Measurements from ENCODE around the gene TUFT1. TPM values are rescaled to one million over a fixed set of nuclear protein-coding genes. Genes with fewer than 3 reads are reported as not detected.
A peak's percentile ranks its signal among the peaks of the same experiment; 100 is the strongest.

The TUFT1 gene
- total and polyA plus RNA-seq, 10 of the 15 experiments (the other 5 are each of a cell fraction or from before 2014, with no cell fraction given), result 0.08 to 4.3 (median 3.2) TPM

DNA sequence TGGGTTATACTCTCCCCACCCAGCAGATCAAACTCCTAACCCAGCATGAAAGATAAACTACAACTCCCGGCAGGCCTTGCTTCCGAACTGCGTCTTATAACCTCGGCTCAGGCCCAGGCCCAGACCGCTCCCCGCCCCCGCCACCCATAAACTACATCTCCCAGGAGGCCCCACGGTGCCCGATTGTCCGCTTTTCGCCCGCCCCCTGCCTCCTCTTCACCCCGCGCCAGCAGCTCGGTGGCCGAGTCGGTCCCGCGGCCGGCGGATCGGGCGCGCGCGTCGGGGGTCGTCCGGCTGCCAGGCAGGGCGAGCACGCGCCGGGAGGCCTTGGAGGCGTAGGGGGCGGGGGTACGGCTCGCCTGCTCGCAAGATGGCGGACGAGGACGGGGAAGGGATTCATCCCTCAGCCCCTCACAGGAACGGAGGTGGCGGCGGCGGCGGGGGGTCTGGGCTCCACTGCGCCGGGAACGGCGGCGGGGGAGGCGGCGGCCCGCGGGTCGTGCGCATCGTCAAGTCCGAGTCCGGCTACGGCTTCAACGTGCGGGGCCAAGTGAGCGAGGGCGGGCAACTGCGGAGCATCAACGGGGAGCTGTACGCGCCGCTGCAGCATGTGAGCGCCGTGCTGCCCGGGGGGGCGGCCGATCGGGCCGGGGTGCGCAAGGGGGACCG is 71.9 kb downstream of the TUFT1 start, which contains the start of gene SNX27:
TSS of gene SNX27 (plus strand) at position 219 of the 669 bp plus-strand sequence. CDS start at position 371, 152 bp downstream.
- FAIRE-seq, result peak; percentile 96
- no TSS peak for BruUV-seq (replicated peaks)
- peak within 1 kb of the TSS; percentile 73 for H3K9ac ChIP-seq (ENCODE audit: control insufficient read depth, insufficient read depth, low read length)
- H3K27ac ChIP-seq (ENCODE audit: control insufficient read depth, insufficient read depth), result peak within 1 kb of the TSS; percentile 72
- no peaks in the 10 kb centered on the region for H3K27me3 ChIP-seq (replicated peaks in 1 of 2; ENCODE audit: control insufficient read depth in 2 of 2, insufficient read depth in 2 of 2, low read length in 1 of 2)
- SMC1A ChIA-PET (ENCODE audit: uncharacterized antibody, unreplicated experiment), result interaction anchor here (0.7 kb wide), 1 partner anchor 151 kb away, joined by 3 read pairs; no protein-coding TSS in a partner anchor
- H3K36me3 ChIP-seq (ENCODE audit: control insufficient read depth in 2 of 2, insufficient read depth in 2 of 2, low read length in 1 of 2), result no peaks in the 10 kb centered on the region
- H3K4me2 ChIP-seq (ENCODE audit: control insufficient read depth, insufficient read depth), result peak within 1 kb of the TSS; percentile 60
- peak within 1 kb of the TSS; percentile 85 for H3K4me3 ChIP-seq
- no peaks in the 10 kb centered on the region for H3K9me3 ChIP-seq (replicated peaks; ENCODE audit: control insufficient read depth, insufficient read depth, low read length)
- RAD21 ChIA-PET (ENCODE audit: unreplicated experiment), result no interaction called here
- peak within 1 kb of the TSS; percentile 95 for H2AFZ ChIP-seq (ENCODE audit: control insufficient read depth, low read depth, low read length)
- intact Hi-C loops (cut with micrococcal nuclease; ENCODE audit: unreplicated experiment), result no loop called here
- POLR2A ChIA-PET, result interaction anchor here (0.6 to 1.2 kb wide), 3 partner anchors 17 to 288 kb away, joined by 3 to 5 read pairs (median 4); no protein-coding TSS in a partner anchor
- CTCF ChIA-PET, result interaction anchor here (0.7 to 1.5 kb wide), 2 partner anchors 8 to 144 kb away, joined by 3 to 5 read pairs; no protein-coding TSS in a partner anchor
- under 1% methylated on average over 42 of the region's 79 CpGs for WGBS (ENCODE audit: insufficient coverage, insufficient replicate concordance, low lambda C conversion rate, missing lambda C conversion rate)
- no peaks in the 10 kb centered on the region for H3K4me1 ChIP-seq (ENCODE audit: control insufficient read depth, insufficient read depth, low read length)
- H3K79me2 ChIP-seq (ENCODE audit: control insufficient read depth, insufficient read depth, low read length), result peaks cover 15% of the 10 kb centered on the region
- in situ Hi-C loops (cut with MboI), result no loop called here
- H4K20me1 ChIP-seq (ENCODE audit: control insufficient read depth, insufficient read depth), result no peaks in the 10 kb centered on the region
- DNase-seq (ENCODE audit: low read depth, low spot score), result peak; percentile 72
- ATAC-seq, result peak; percentile 95
- TF ChIP-seq RUNX3 (IDR thresholded peaks at IDR 0.05; ENCODE audit: low read length), result peak; percentile 59
- peak; percentile 89; the same call in 1 of the 2 replicates for TF ChIP-seq CHD2 (IDR thresholded peaks at IDR 0.05; ENCODE audit: borderline replicate concordance, low read depth, low read length)
- peak; percentile 92 for TF ChIP-seq CREM (IDR thresholded peaks at IDR 0.05; ENCODE audit: low read depth)
- TF ChIP-seq, protein P1, sequence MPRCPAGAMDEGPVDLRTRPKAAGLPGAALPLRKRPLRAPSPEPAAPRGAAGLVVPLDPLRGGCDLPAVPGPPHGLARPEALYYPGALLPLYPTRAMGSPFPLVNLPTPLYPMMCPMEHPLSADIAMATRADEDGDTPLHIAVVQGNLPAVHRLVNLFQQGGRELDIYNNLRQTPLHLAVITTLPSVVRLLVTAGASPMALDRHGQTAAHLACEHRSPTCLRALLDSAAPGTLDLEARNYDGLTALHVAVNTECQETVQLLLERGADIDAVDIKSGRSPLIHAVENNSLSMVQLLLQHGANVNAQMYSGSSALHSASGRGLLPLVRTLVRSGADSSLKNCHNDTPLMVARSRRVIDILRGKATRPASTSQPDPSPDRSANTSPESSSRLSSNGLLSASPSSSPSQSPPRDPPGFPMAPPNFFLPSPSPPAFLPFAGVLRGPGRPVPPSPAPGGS (IDR thresholded peaks at IDR 0.05; ENCODE audit: borderline replicate concordance, insufficient read depth, low read depth, low read length, poor library complexity, severe bottlenecking), result no peak
- peak; percentile 87 for TF ChIP-seq NKRF (conservative IDR thresholded peaks at IDR 0.05)
- TF ChIP-seq ASH2L (IDR thresholded peaks at IDR 0.05; ENCODE audit: borderline replicate concordance, low read depth), result 0 out of 2 replicates have a peak, but pooled peaks have one; percentile 72
- TF ChIP-seq RELA (IDR thresholded peaks at IDR 0.05; ENCODE audit: borderline replicate concordance, partially characterized antibody), result peak; percentile 70
- TF ChIP-seq, protein P2, sequence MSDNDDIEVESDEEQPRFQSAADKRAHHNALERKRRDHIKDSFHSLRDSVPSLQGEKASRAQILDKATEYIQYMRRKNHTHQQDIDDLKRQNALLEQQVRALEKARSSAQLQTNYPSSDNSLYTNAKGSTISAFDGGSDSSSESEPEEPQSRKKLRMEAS (IDR thresholded peaks at IDR 0.05; ENCODE audit: low read depth, low read length), result no peak
- TF ChIP-seq, protein P3, sequence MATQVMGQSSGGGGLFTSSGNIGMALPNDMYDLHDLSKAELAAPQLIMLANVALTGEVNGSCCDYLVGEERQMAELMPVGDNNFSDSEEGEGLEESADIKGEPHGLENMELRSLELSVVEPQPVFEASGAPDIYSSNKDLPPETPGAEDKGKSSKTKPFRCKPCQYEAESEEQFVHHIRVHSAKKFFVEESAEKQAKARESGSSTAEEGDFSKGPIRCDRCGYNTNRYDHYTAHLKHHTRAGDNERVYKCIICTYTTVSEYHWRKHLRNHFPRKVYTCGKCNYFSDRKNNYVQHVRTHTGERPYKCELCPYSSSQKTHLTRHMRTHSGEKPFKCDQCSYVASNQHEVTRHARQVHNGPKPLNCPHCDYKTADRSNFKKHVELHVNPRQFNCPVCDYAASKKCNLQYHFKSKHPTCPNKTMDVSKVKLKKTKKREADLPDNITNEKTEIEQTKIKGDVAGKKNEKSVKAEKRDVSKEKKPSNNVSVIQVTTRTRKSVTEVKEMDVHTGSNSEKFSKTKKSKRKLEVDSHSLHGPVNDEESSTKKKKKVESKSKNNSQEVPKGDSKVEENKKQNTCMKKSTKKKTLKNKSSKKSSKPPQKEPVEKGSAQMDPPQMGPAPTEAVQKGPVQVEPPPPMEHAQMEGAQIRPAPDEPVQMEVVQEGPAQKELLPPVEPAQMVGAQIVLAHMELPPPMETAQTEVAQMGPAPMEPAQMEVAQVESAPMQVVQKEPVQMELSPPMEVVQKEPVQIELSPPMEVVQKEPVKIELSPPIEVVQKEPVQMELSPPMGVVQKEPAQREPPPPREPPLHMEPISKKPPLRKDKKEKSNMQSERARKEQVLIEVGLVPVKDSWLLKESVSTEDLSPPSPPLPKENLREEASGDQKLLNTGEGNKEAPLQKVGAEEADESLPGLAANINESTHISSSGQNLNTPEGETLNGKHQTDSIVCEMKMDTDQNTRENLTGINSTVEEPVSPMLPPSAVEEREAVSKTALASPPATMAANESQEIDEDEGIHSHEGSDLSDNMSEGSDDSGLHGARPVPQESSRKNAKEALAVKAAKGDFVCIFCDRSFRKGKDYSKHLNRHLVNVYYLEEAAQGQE (IDR thresholded peaks at IDR 0.05; ENCODE audit: low read depth, low read length), result no peak
- TF ChIP-seq PAX5 (IDR thresholded peaks at IDR 0.05; ENCODE audit: borderline replicate concordance, low read depth, low read length), result 0 out of 2 replicates have a peak, but pooled peaks have one; percentile 6
- peak; percentile 92 for TF ChIP-seq CREB1 (IDR thresholded peaks at IDR 0.05; ENCODE audit: low read depth)
- TF ChIP-seq NFXL1 (IDR thresholded peaks at IDR 0.05; ENCODE audit: borderline replicate concordance), result peak; percentile 78
- TF ChIP-seq IRF3 (IDR thresholded peaks at IDR 0.05), result peak; percentile 36; the same call in 1 of the 2 replicates
- peak; percentile 97 for TF ChIP-seq SIX5 (IDR thresholded peaks at IDR 0.05; ENCODE audit: low read depth, low read length, severe bottlenecking)

All from GM12878 (cell line).